Ishikawa (cell line): ENCODE results near the gene HLX.

ENCODE experiments used
- EP300 ChIP-seq: IDR thresholded peaks from 2 replicates; pipeline ENCODE4 v1.6.1; 2012; ENCODE audit warnings: borderline replicate concordance
- TEAD4 ChIP-seq: IDR thresholded peaks from 2 replicates; pipeline ENCODE4 v1.6.1; 2012
- TF ChIP-seq, protein P1 (sequence below): IDR thresholded peaks from 2 replicates; pipeline ENCODE4 v1.6.1; 2012; ENCODE audit warnings: low read depth, mild to moderate bottlenecking

DNA sequence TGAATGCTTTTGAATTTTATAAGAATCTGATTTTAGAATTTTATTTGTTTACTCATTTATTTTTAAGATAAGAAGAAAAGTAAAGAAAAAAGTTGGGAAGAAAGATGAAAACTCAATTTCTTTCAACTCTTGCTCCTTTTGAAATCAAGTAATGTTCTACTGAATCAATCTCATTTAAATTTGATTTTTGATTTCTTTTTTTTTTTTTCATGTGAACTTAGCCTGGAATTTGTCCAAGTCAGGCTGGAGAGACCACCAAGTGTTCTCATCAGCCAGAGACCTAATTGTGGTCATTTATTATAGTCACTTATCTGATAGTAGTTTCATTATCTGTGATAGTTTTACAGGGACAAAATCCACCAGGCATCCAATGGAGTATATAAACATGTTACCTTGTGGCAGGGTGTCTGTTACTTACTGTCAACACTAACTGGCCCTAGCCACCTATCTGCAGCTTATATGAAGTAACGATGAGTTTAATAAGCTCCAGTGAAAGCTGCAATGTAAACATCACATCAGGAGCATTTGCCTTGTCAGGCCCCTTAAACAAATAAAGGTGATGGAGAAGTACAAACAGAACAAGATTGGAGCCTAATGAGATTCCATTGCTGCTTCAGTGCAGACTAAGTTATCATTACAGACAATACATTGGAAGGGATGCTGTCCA lies 39.2 kb downstream of the HLX start:
- TF ChIP-seq TEAD4 (no peak), EP300 (no peak)
- TF ChIP-seq, protein P1, sequence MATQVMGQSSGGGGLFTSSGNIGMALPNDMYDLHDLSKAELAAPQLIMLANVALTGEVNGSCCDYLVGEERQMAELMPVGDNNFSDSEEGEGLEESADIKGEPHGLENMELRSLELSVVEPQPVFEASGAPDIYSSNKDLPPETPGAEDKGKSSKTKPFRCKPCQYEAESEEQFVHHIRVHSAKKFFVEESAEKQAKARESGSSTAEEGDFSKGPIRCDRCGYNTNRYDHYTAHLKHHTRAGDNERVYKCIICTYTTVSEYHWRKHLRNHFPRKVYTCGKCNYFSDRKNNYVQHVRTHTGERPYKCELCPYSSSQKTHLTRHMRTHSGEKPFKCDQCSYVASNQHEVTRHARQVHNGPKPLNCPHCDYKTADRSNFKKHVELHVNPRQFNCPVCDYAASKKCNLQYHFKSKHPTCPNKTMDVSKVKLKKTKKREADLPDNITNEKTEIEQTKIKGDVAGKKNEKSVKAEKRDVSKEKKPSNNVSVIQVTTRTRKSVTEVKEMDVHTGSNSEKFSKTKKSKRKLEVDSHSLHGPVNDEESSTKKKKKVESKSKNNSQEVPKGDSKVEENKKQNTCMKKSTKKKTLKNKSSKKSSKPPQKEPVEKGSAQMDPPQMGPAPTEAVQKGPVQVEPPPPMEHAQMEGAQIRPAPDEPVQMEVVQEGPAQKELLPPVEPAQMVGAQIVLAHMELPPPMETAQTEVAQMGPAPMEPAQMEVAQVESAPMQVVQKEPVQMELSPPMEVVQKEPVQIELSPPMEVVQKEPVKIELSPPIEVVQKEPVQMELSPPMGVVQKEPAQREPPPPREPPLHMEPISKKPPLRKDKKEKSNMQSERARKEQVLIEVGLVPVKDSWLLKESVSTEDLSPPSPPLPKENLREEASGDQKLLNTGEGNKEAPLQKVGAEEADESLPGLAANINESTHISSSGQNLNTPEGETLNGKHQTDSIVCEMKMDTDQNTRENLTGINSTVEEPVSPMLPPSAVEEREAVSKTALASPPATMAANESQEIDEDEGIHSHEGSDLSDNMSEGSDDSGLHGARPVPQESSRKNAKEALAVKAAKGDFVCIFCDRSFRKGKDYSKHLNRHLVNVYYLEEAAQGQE = no peak
